Chondrocyte (in vitro differentiated cells): ENCODE measurements around the gene UXT. TPM values are rescaled to one million over a fixed set of nuclear protein-coding genes. Genes with fewer than 3 reads are reported as not detected.
A peak's percentile ranks its signal among the peaks of the same experiment; 100 is the strongest.

Experiments used
- DNase-seq: peaks from one replicate; pipeline ENCODE4 v3.0.0; 2021; ENCODE audit warnings: mixed read lengths, low spot score
- H3K27ac Mint-ChIP-seq: one replicate; pipeline ENCODE4 v1.8.0; 2021; ENCODE audit warnings: mild to moderate bottlenecking, moderate library complexity, mixed read lengths; ENCODE audit not compliant: unreplicated experiment
- H3K27me3 Mint-ChIP-seq: 2 replicates; pipeline ENCODE4 v1.8.0; 2021; ENCODE audit warnings: low read depth, mixed read lengths
- H3K36me3 Mint-ChIP-seq: 2 replicates; pipeline ENCODE4 v1.8.0; 2021; ENCODE audit warnings: low read depth, mixed read lengths
- H3K4me1 Mint-ChIP-seq: 2 replicates; pipeline ENCODE4 v1.8.0; 2021; ENCODE audit warnings: low read depth, mild to moderate bottlenecking, mixed read lengths
- H3K4me3 Mint-ChIP-seq: one replicate; pipeline ENCODE4 v1.8.0; 2021; ENCODE audit warnings: mild to moderate bottlenecking, moderate library complexity, mixed read lengths; ENCODE audit not compliant: unreplicated experiment
- H3K9me3 Mint-ChIP-seq: 2 replicates; pipeline ENCODE4 v1.8.0; 2021; ENCODE audit warnings: low read depth, mixed read lengths
- total RNA-seq: library from RNA; stranded (reverse); gene quantifications from 3 replicates; pipeline ENCODE4 v1.2.1, GENCODE V29; 2021
- TF ChIP-seq, protein P1 (sequence below): fragments of 200-600 bp; sonication (generic); IDR thresholded peaks from 2 replicates; pipeline ENCODE4 v1.5.0; 2021; ENCODE audit warnings: antibody characterized with exemption, mild to moderate bottlenecking, moderate library complexity

UXT gene
- total RNA-seq, 1 donor from 2014 or later = 75.6 TPM

DNA sequence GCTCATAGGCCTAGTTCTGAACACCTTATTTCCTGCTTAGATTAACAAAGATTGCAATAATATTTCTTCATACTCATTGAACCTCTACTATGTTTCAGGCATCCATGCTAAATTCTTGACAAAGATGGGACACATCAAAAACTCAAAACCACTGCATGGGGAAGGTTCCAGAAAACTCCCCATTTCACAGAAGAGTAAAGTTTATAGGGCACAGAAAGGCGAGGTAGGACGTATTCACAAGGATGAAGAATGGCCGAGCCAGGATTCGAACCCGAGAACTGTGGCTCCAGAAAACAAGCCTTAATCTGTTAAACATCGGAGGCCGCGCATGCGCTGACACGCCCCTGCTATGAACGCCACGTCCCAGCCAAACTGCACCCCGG is 688 bp downstream of the UXT start:
- Mint-ChIP-seq H3K36me3 (peaks cover 6% of the 10 kb centered on the region), H3K4me3 (peak overlapping the region; percentile 85), H3K9me3 (peaks cover 10% of the 10 kb centered on the region), H3K4me1 (peaks cover 19% of the 10 kb centered on the region), H3K27ac (peak overlapping the region; percentile 99), H3K27me3 (no peaks in the 10 kb centered on the region)
- TF ChIP-seq, protein P1, sequence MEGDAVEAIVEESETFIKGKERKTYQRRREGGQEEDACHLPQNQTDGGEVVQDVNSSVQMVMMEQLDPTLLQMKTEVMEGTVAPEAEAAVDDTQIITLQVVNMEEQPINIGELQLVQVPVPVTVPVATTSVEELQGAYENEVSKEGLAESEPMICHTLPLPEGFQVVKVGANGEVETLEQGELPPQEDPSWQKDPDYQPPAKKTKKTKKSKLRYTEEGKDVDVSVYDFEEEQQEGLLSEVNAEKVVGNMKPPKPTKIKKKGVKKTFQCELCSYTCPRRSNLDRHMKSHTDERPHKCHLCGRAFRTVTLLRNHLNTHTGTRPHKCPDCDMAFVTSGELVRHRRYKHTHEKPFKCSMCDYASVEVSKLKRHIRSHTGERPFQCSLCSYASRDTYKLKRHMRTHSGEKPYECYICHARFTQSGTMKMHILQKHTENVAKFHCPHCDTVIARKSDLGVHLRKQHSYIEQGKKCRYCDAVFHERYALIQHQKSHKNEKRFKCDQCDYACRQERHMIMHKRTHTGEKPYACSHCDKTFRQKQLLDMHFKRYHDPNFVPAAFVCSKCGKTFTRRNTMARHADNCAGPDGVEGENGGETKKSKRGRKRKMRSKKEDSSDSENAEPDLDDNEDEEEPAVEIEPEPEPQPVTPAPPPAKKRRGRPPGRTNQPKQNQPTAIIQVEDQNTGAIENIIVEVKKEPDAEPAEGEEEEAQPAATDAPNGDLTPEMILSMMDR = no peak
- no peak for DNase-seq

DNA sequence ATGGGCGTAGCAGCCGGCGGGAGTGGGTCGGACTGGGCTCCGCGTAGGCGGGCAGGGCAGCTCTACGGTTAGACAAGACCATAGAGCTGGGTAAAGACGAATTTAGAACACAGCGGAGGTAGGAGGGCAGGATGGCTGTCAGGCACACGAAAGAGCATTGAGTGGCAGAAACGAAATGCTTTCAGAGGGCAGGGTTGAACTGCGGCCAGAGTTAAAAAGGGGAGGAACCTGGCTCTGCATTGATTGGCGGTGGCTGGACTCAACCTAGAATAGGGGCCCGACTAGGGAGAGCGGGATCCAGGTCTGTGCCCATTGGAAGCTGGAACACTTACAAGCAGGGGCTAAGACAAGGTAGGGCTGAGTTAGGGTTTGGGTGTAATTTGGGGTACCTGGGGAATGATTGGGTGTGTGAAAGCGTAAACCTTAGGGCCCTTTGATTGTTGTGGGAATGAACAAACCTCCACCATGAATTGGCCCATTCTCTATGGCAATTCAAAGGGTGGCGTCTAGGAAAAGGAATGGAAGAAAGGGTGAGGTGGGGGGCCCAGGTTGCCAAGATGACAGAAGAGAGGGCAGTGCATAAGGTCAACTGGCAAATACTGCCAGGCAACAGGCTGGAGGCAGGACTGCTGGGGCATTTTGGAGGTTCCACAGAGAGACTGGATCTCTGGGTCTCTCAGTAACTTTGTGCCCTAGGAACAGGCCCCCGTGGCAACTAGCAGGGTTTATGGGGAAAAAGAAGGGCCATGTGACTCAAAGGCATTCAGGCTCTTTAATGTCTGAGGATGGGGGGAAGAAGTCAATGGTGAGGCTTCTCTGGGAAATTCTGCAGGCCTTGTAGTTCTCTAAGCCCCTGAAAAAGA is 7.7 kb downstream of the UXT start:
- Mint-ChIP-seq H3K27me3 (no peaks in the 10 kb centered on the region), H3K4me1 (peaks cover 25% of the 10 kb centered on the region), H3K27ac (peak overlapping the region; percentile 96), H3K9me3 (peaks cover 3% of the 10 kb centered on the region), H3K4me3 (peak overlapping the region; percentile 78), H3K36me3 (peaks cover 3% of the 10 kb centered on the region)
- TF ChIP-seq, protein P1 = no peak
- no peak for DNase-seq

DNA sequence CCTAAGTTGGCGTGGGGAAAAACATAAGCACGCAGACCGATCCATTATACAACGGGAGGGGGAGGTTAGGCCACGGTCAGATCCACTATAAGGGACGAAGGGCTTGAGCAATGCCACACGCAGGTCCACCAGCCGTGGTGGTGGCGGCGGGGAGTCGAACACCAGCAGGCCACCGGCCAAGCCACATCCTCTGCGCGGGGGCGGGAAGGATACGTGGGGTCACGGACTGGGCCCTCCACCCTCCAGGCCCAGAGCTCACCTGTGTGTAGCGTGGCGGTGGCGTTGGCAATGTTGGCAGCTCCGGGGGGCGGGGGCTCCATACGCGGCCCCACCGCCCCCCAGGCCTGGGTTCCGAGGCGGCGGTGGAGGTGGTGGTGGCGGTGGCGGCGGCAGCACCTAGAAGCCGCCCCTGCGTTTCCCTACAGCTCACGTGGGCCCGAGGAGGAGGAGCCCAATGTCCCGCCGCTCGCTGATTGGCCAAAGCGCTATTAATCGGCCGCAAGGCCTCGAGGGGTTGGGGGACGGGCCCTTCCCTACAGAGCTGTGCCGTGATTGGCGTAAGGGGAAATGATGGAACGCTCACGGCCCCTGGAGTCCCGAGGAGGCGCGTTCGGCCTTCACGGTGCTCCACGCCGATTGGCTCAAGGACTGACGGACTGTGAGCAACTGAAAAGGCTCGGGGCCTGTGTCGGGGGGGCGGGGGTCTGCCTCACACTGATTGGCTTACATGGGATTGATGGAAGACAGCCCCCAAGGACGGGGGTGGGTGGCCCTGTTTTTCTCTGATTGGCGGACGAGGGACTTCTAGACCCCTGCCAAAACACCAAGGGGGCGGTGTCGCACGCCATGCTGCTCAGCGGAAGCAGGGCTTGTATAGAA is 8.6 kb downstream of the UXT start, which contains the start of gene ELK1:
Gene ELK1, minus strand, starts transcription at position 400 of the 879 bp plus-strand sequence. CDS start 9,122 bp downstream, outside the sequence.
- Mint-ChIP-seq H3K4me1 (peaks cover 25% of the 10 kb centered on the region), H3K27me3 (no peaks in the 10 kb centered on the region), H3K27ac (peak within 1 kb of the TSS; percentile 96), H3K4me3 (peak within 1 kb of the TSS; percentile 78), H3K36me3 (no peaks in the 10 kb centered on the region), H3K9me3 (peaks cover 3% of the 10 kb centered on the region)
- TF ChIP-seq, protein P1 = peak; percentile 20
- DNase-seq = peak; percentile 97

DNA sequence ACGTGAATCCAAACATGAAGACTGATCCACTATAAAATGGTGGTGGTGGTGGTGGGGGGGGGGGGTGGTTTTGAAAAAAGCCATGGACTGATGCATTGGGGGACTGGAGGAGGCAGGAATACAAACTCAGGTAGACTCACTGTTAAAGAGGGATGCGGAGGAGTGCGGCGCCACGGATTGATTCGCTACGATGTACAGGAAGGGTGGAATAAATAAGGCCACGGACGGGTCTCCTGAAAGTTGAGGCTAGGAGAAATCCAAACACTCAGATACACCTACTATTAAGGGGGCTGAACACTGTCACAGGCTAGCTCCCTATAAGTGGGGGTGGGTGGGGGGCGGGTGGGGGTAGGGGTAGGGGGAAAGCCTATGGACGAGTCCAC is 9.2 kb downstream of the UXT start:
- Mint-ChIP-seq H3K36me3 (no peaks in the 10 kb centered on the region), H3K27ac (peak overlapping the region; percentile 84), H3K27me3 (no peaks in the 10 kb centered on the region), H3K9me3 (peaks cover 3% of the 10 kb centered on the region), H3K4me3 (peak overlapping the region; percentile 75), H3K4me1 (peaks cover 26% of the 10 kb centered on the region)
- no peak for DNase-seq
- TF ChIP-seq, protein P1 = no peak

DNA sequence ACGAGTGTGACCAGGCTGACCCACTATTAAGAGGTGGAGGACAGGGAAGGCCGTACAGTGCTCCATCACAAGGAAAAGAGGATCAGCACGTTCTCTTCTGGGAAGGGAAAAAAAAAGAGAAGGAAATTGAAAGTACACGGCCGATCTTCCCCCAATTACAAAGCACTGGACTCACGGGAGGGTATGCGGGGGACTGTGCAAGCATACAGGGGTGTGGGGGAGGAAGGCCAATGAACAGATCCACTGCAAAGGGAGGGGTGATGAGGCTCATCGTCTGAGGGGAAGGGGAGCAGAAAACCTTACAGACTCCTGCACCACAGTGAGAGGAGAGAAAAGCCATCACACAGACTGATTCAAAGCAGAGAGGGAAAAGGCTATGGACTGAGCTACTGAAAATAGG is 9.7 kb downstream of the UXT start:
- no peak for DNase-seq
- Mint-ChIP-seq H3K27me3 (no peaks in the 10 kb centered on the region), H3K9me3 (peaks cover 3% of the 10 kb centered on the region), H3K4me1 (peaks cover 29% of the 10 kb centered on the region), H3K36me3 (no peaks in the 10 kb centered on the region), H3K4me3 (peak overlapping the region; percentile 75), H3K27ac (peak overlapping the region; percentile 73)
- TF ChIP-seq, protein P1 = no peak
